HG03354 (cell line): Measurements from ENCODE around the gene EDA.

Experiments
- ATAC-seq: cut with Tn5 transposase; IDR thresholded peaks from one replicate; pipeline ENCODE4 v1.9.1; 2021; ENCODE audit warnings: mild to moderate bottlenecking; ENCODE audit not compliant: unreplicated experiment, poor library complexity, severe bottlenecking

EDA gene

GRCh38 chrX:70049406-70049805 is 433.5 kb downstream of the EDA start:
- ATAC-seq: no peak

GRCh38 chrX:70049925-70050324 is 434.0 kb downstream of the EDA start, which contains the start of gene AWAT2:
AWAT2 (minus strand) TSS chrX:70049938; CDS start chrX:70049932, 6 bp downstream.
- no peak for ATAC-seq

- ATAC-seq: no peak
Observed at GRCh38 chrX:70052895-70053615, 437.1 kb downstream of the EDA start.

GRCh38 chrX:70054391-70054790 is 438.5 kb downstream of the EDA start:
- ATAC-seq: no peak

- no peak for ATAC-seq
Observed at GRCh38 chrX:70062076-70062475, 446.2 kb downstream of the EDA start, which contains the start of gene OTUD6A. OTUD6A (plus strand) TSS chrX:70062457; CDS start chrX:70062525, 68 bp downstream.

- no peak for ATAC-seq
Observed at GRCh38 chrX:70062961-70063550, 447.1 kb downstream of the EDA start.

GRCh38 chrX:70066646-70067045 is 450.7 kb downstream of the EDA start:
- ATAC-seq: no peak

GRCh38 chrX:70079297-70079696 is 463.4 kb downstream of the EDA start:
- ATAC-seq: no peak

- ATAC-seq: no peak
Observed at GRCh38 chrX:70079870-70080269, 464.0 kb downstream of the EDA start.

- ATAC-seq: no peak
Observed at GRCh38 chrX:70082723-70083122, 466.8 kb downstream of the EDA start.

- no peak for ATAC-seq
Observed at GRCh38 chrX:70084592-70085240, 468.8 kb downstream of the EDA start.

GRCh38 chrX:70087857-70088630 is 472.1 kb downstream of the EDA start:
- no peak for ATAC-seq

- no peak for ATAC-seq
Observed at GRCh38 chrX:70088751-70089150, 472.8 kb downstream of the EDA start.
